ENCODE data around the gene FCRL5. TPM values are rescaled to one million over a fixed set of nuclear protein-coding genes. Genes with fewer than 3 reads are reported as not detected.

Gene FCRL5
- total and polyA plus RNA-seq, 9 of the 15 experiments (the other 6 are each of a cell fraction or from before 2014, with no cell fraction given): not detected

DNA sequence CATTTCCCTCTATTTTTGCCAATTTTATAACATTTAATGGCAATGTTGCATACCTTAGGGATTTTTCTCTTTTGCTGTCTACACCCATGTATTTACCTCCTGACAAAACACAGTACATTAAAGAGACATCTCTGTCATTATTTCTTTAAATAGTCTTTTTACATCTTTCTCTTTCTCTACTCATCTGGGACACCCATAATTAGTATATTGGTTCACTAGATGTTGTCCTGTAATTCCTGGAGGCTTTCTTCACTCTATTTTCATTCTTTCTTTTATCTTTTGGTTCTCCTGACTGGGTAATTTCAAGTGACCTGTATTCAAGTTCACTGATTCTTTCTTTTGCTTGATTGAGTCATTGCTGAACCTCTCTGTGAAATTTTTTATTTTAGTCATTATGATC is 74.3 kb downstream of the FCRL5 start:
- DNase-seq (ENCODE audit: extremely low read depth in 1 of 4, low spot score in 3 of 4): no peak
- no peak for ATAC-seq
- Histone ChIP-seq H3K9ac (ENCODE audit: insufficient read depth in 1 of 2, low read depth in 2 of 2, low read length in 2 of 2) (no peak overlapping the region), H3K27ac (ENCODE audit: extremely low read depth, low read depth, low read length) (no peak overlapping the region), H3K4me2 (ENCODE audit: insufficient read depth, low read length) (no peak overlapping the region), H3K4me3 (no peak overlapping the region), H3K9me1 (ENCODE audit: control insufficient read depth, insufficient read depth, low read length) (no peaks in the 10 kb centered on the region), H3K9me3 (replicated peaks; ENCODE audit: control insufficient read depth, insufficient read depth, low read depth, low read length) (no peaks in the 10 kb centered on the region), H3K79me2 (ENCODE audit: control insufficient read depth, insufficient read depth, low read length) (no peaks in the 10 kb centered on the region), H4K20me1 (replicated peaks; ENCODE audit: control insufficient read depth, insufficient read depth, low read length) (no peaks in the 10 kb centered on the region), H3K27me3 (ENCODE audit: control insufficient read depth in 2 of 2, insufficient read depth in 2 of 2, low read length in 2 of 2) (0 out of 5 replicates have a peak, but pooled peaks cover 0 to 3% of the 10 kb centered on the region in 2 experiments), H3K4me1 (replicated peaks in 1 of 2; ENCODE audit: control insufficient read depth in 2 of 2, insufficient read depth in 2 of 2, low read length in 2 of 2) (no peaks in the 10 kb centered on the region), H2AFZ (ENCODE audit: low read depth, low read length) (no peak overlapping the region), H3K36me3 (ENCODE audit: control insufficient read depth, insufficient read depth, low read length) (no peaks in the 10 kb centered on the region)
- POLR2A ChIA-PET: no interaction called here
- in situ Hi-C loops (cut with MboI): no loop called here
- CTCF ChIA-PET (ENCODE audit: low intra/inter-chr PET ratio): no interaction called here
- intact Hi-C loops (cut with micrococcal nuclease): no loop called here
- no peak for FAIRE-seq
- BruUV-seq (replicated peaks): no TSS peak
- no peak for TF ChIP-seq SAFB2 (IDR thresholded peaks at IDR 0.05; ENCODE audit: borderline replicate concordance, low read depth, low read length, severe bottlenecking)
- no peak for TF ChIP-seq MXD1 (CRISPR knock-in tag; IDR thresholded peaks at IDR 0.05; ENCODE audit: borderline replicate concordance, poor library complexity, severe bottlenecking)
- TF ChIP-seq, protein P1, sequence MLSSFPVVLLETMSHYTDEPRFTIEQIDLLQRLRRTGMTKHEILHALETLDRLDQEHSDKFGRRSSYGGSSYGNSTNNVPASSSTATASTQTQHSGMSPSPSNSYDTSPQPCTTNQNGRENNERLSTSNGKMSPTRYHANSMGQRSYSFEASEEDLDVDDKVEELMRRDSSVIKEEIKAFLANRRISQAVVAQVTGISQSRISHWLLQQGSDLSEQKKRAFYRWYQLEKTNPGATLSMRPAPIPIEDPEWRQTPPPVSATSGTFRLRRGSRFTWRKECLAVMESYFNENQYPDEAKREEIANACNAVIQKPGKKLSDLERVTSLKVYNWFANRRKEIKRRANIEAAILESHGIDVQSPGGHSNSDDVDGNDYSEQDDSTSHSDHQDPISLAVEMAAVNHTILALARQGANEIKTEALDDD (IDR thresholded peaks at IDR 0.05): no peak
- no peak for TF ChIP-seq TAF9B (IDR thresholded peaks at IDR 0.05; ENCODE audit: partially characterized antibody)
- no peak for TF ChIP-seq IFI16 (CRISPR knock-in tag; IDR thresholded peaks at IDR 0.05)
- no peak for TF ChIP-seq HCFC1 (IDR thresholded peaks at IDR 0.05; ENCODE audit: low read depth, low read length)
- no peak for TF ChIP-seq CHD2 (IDR thresholded peaks at IDR 0.05; ENCODE audit: low read depth, low read length)
- TF ChIP-seq SUPT5H (IDR thresholded peaks at IDR 0.05): no peak
- TF ChIP-seq ZNF316 (IDR thresholded peaks at IDR 0.05): no peak
- no peak for TF ChIP-seq CBFA2T3 (IDR thresholded peaks at IDR 0.05)
- TF ChIP-seq, protein P2, sequence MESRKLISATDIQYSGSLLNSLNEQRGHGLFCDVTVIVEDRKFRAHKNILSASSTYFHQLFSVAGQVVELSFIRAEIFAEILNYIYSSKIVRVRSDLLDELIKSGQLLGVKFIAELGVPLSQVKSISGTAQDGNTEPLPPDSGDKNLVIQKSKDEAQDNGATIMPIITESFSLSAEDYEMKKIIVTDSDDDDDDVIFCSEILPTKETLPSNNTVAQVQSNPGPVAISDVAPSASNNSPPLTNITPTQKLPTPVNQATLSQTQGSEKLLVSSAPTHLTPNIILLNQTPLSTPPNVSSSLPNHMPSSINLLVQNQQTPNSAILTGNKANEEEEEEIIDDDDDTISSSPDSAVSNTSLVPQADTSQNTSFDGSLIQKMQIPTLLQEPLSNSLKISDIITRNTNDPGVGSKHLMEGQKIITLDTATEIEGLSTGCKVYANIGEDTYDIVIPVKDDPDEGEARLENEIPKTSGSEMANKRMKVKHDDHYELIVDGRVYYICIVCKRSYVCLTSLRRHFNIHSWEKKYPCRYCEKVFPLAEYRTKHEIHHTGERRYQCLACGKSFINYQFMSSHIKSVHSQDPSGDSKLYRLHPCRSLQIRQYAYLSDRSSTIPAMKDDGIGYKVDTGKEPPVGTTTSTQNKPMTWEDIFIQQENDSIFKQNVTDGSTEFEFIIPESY (CRISPR knock-in tag; IDR thresholded peaks at IDR 0.05): no peak
- TF ChIP-seq ETV5 (CRISPR knock-in tag; IDR thresholded peaks at IDR 0.05; ENCODE audit: low read depth): no peak
- TF ChIP-seq NFYB (IDR thresholded peaks at IDR 0.05; ENCODE audit: extremely low read depth, insufficient read length): no peak
- TF ChIP-seq CREBBP (IDR thresholded peaks at IDR 0.05; ENCODE audit: low read depth, low read length): no peak
- TF ChIP-seq ZNF551 (CRISPR knock-in tag; IDR thresholded peaks at IDR 0.05): no peak
- TF ChIP-seq ZKSCAN1 (IDR thresholded peaks at IDR 0.05; ENCODE audit: low read depth, low read length): no peak
- TF ChIP-seq RBBP5 (IDR thresholded peaks at IDR 0.05; ENCODE audit: borderline replicate concordance, insufficient read depth, low read length, poor library complexity, severe bottlenecking): no peak

Measured in K562 (cell line).